HT1080 (cell line): ENCODE data around the gene LMTK3. TPM values are rescaled to one million over a fixed set of nuclear protein-coding genes. Genes with fewer than 3 reads are reported as not detected.
A peak's percentile ranks its signal among the peaks of the same experiment; 100 is the strongest.

Experiments
- DNase-seq: peaks from one replicate; pipeline ENCODE4 v3.0.0-alpha.2; 2015; ENCODE audit warnings: low read depth
- total RNA-seq: library from RNA; depleted of rRNA; stranded (reverse); fragments of >200 nt; shearing (Covaris generic); gene quantifications from 2 replicates; pipeline ENCODE4 v1.2.3, GENCODE V29; 2014

LMTK3 gene
- total RNA-seq, 1 experiment from 2014 or later = 0.05 TPM

GRCh38 chr19:48470856-48471255, 40.8 kb downstream of the LMTK3 start:
- no peak for DNase-seq

DNA sequence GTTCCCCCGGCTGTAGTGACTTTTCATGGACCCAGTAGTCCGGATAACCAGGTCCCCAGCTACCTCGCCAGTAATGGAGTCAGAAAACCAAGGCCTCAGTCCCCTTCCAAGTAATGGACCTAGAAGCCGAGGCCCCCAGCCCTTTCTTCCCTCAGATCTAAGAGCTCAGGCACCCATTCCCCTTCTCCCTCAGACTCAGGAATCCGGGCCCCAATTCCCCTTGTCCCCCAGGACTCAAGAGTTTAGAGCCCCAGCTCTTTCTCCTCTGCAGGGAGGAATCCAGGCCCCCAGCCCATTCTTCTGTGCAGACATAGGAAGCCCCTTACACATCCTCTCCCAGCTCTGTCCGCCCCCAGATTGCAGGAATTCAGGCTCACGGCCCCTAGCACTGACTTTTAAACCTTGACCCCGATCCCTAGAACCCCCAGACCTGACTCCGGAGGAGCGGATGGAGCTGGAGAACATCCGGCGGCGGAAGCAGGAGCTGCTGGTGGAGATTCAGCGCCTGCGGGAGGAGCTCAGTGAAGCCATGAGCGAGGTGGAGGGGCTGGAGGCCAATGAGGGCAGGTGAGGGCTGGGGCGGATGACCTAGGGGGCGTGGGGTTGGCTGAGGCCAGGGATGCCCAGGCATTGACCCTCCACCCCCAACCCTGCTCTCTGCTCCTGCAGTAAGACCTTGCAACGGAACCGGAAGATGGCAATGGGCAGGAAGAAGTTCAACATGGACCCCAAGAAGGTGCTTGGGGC, 41.5 kb downstream of the LMTK3 start:
- no peak for DNase-seq

GRCh38 chr19:48469289-48469881, 42.2 kb downstream of the LMTK3 start, which contains the start of gene CYTH2:
Gene CYTH2 (plus strand): TSS chr19:48469369. CDS start chr19:48469508, 139 bp downstream.
- DNase-seq = peak; percentile 66

DNA sequence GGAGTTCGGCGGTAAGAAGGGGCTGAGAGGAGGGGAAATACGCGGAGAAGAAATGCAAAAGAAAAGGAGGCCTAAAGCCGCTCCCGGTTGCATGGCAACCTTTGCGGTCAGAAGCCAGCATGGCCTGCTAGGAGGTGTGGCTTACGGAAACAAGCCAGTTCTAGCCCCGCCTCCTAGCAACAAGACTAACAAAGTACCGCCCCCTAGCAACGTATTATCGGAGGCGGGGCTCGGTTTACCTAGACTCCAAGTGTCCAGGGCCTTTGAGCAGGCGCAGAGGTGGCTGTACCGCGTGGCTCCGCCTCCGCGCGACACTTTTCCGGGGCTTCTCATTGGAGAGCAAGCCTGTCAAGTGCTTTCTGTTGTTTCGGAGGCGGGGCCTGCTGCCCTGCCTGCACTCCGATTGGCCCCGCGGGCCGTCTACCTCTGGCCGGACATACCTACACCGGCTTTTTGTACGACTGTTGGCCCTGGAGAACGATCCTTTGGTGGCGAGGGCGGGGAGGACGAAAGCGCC, 42.8 kb downstream of the LMTK3 start:
- peak; percentile 100 for DNase-seq

DNA sequence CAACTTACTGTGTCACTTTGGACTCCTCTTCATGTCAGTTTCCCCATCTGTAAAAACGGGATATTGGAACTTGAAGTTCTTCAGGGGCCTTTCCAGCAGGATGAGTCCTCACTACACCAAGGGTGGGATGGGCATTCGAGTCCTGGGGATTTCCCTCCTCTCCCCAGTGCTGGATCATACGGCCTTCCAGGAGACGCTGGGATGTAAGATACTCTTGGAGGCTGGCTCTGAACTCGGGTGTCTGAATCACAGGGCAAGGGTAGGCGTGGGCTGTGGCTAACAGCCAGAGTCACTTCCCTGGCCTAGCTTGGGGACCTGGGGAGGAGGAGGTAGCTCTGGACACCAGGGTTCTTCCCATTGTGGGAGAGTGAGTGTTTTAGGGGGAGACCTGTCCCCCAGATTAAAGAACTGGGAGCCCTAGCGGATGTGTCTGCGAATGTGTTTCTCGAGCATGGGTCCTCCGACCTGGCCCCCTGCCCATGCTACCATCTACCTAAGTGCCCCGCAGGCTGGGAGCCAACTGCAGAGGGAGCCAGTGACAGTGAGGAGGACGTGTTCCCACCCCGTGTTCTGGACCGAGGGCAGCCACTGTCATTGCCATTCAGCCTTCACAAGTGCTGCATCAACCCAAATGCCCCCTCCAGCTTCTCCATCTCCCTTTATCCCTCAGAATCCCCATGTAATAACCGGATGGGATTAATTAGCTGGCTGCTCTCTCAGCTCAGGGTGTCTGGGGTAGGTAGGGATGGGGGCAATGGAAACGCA, 44.9 kb downstream of the LMTK3 start:
- peak; percentile 39 for DNase-seq

GRCh38 chr19:48465215-48465614, 46.4 kb downstream of the LMTK3 start:
- DNase-seq = no peak

GRCh38 chr19:48461982-48462655, 49.5 kb downstream of the LMTK3 start:
- DNase-seq = no peak

DNA sequence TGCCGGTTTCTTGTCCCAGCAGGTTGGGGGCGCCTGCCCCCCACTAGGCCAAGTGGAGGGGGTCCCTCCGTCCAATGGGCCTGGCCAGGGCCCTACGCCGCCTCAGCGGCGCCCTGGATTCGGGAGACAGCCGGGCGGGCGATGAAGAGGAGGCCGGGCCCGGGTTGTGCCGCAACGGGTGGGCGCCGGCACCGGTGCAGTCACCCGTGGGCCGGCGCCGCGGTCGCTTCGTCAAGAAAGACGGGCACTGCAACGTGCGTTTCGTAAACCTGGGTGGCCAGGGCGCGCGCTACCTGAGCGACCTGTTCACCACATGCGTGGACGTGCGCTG, 50.0 kb downstream of the LMTK3 start:
- no peak for DNase-seq

DNA sequence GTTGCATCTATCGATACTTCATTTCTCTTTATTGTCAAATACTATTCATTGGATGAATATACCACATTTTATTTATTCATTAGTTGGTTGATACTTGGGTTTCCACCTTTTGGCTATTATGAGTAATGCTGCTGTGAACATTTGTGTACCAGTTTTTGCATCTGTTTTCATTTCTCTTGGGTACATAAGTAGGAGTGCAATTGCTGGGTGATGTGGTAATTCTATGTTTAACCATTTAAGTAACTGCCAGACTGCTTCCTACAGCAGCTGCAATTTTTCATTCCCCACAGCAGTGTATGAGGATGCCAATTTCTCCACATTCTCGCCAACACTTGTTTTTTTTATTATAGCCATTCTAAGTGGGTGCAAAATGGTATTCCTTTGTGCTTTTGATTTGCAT, 53.6 kb downstream of the LMTK3 start:
- no peak for DNase-seq

DNA sequence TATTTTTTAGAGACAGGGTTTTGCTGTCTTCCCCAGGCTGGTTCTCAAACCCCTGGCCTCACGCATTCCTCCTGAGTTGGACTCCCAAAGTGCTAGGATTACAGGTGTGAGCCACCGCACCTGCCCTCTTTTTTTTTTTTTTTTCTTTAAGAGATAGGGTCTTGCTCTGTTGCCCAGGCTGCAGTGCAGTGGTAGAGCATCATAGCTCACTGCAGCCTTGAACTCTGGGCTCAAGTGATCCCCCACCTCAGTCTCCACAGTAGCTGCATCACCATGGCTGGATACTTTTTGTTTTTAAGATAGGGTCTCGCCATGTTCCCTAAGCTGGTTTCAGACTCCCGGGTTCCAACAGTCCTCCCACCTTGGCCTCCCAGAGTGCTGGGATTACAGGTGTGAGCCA, 54.8 kb downstream of the LMTK3 start:
- no peak for DNase-seq

DNA sequence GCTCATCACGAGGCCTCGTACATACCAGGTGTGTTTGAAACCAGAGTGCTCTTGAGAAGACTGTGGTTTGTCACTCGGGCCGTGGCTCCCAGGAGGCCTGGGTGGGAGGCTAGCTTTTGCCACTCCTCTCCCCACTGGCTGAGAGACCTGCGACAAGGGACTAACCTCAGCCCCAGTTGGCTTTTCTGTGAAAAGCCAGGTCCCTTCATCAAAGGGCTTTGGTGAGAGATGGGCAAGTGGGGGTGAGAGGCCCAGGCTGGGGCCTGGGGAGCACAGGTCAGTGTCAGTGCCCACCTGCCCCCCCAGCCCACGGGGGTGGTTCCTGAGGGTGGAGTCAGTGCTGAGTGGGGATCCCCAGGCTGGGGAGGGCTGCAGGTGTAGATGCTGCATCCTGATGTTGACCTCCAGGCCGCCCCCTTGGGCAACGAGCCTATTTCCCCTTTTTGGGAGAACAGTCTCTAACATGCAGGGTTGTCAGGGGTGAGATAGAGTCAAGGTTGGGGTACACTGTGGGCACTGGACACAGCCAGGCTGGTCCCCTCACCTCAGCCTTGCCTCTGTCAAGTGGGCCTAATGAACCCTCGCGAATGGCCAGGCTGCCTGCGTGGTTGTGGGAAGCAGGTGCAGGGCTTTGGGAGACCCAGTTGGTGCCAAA, 55.6 kb downstream of the LMTK3 start:
- no peak for DNase-seq

DNA sequence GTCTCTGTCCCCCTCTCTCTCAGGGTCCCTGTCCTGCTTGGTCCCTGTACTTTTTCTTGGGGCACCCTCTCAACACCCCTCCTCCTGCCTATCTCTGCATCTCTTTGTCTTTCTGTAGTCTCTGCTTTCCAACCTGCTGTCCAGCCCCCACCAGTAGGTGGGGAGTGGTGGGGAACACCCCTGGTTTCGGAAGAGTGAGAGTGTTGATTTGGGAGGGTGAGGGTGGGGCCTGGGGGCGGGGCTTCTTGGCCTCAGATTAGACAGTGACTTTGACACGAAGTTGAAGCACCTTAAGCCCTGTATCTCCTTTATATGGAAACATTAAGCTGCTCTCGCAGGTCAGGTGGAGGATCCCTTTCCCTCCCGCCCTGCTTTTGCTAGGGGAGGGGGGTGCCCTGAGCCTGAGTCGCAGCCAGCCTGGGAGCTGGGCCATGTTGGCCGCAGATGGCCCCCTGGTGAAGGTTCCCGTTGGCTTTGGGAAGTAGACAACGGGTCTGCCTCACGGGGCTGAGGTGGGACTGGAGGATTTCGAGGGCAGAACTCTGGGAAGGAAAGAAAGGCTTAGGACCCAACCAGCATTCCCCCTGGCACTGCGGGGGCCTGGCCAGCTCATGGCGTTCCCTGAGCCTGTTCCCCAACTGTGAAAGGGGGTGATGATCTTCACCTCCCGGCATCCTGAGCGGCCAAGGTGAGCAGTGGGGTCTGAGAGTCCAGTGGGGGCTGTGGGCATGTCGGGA, 56.3 kb downstream of the LMTK3 start, which contains the start of gene KCNJ14:
TSS of gene KCNJ14 (plus strand) at position 404 of the 737 bp plus-strand sequence. CDS start 6,151 bp downstream, outside the sequence.
- DNase-seq = no peak

DNA sequence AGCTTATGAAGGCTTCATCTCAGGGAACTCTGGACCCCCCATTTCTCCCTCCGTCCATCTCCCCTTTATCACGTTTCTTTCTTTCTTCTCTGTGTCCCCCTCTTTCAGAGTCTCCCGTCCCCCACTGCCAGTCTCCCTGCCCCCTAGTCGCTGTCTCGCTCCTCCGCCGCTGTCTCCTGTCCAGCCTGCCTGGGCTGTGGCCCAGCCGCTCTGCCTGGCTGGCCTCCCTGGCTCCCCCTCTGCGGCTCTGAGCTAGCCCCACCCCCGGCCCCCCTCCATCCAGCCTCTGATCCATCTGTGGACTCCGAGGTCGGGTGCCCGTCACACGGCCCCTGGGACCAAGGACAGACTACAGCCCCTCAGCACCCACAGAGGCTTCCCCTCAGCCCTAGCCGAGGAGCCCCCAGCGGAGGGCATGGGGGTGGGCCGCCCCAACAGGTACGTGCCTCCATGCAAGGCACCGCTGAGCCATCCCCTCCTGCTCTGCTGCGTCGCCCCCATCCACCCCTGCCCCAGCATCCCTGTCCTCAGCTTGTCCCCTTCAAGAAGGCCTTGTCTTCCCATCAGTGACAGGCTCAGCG, 57.4 kb downstream of the LMTK3 start:
- no peak for DNase-seq

DNA sequence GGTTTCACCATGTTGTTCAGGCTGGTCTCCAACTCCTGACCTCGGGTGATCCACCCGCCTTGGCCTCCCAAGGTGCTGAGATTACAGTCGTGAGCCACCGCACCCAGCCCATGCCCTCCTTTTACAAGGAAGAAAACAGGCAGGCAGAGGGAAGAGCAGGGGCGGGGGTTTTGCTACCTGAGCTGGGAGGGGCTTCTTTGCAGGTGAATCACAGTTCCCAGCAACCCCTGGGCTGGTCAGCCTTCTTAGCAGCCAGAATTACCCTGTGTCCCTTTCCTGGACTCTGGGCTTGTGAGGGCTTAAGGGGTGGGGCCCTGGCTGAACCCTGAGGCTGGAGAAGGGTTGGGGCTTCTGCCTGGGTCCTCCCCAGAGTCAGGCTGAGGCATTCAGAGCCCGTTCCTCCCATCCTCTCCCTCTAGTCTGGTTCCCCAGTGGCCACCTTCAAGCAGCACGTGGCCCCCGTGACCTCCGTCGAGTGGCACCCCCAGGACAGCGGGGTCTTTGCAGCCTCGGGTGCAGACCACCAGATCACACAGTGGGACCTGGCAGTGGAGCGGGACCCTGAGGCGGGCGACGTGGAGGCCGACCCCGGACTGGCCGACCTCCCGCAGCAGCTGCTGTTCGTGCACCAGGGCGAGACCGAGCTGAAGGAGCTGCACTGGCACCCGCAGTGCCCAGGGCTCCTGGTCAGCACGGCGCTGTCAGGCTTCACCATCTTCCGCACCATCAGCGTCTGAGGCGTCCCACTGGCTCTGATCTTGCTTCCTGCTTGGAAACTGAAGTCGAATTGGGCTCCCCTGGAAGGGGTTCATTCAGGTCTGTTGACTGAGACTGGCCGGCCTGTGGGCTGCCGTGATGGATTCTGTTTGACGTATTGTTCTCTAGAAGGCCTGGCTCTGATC, 59.1 kb downstream of the LMTK3 start:
- DNase-seq = no peak

DNA sequence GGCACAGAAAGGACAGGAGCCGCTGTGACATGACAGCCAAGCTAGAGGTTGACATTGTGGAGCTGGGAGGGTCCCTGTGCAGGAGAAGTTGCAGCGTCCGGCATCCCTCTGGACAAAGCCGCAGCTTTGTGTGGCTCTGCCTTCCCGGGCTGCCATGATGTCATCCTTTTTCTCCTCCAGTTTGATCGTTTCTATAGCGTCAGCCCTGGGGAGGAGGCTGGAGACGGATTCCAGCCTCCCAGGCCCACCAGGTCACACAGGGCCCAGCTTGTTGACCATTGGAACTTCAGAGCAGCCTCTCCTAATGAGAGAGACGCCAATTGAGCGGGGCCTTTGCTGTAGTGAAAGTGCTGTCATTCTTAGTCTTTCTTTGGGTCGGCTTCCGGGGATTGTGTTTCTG, 60.0 kb downstream of the LMTK3 start:
- no peak for DNase-seq

GRCh38 chr19:48450863-48451262, 60.8 kb downstream of the LMTK3 start:
- DNase-seq = no peak

GRCh38 chr19:48450441-48450840, 61.2 kb downstream of the LMTK3 start:
- DNase-seq = no peak

DNA sequence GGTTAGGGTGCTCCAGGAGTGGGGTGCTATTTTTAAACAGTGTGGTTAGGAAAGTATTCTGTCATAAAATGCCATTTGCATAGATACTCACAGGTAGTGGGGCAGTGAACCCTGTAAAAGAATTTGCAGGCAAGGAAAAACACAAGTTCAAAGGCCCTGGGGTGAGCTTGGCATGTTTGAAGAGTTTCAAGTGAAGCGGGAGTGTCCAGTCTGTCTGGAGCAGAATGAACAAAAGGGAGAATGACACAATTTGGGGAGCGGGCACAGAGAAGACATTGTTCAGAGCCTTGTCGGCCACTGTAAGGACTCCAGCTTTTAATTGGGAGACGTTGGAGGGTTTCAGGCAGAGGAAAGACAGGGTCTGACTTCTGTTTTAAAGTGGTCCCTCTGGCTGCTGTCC, 63.1 kb downstream of the LMTK3 start:
- DNase-seq = no peak

- DNase-seq = no peak
Measured at GRCh38 chr19:48446579-48446978, 65.1 kb downstream of the LMTK3 start.
